Pancreas (tissue), 10 donors: ENCODE results near the gene ATRNL1. TPM values are rescaled to one million over a fixed set of nuclear protein-coding genes. Genes with fewer than 3 reads are reported as not detected.

Experiments
- ATAC-seq, 4 donors: fragments of 200-7000 bp; cut with Tn5 transposase; one replicate each; pipeline versions ENCODE4 v1.8.0 to v1.9.1; 2020; ENCODE audit warnings: mild to moderate bottlenecking in 4 of 4, moderate library complexity in 4 of 4
- DNase-seq, 6 donors: peaks; one replicate each; pipeline ENCODE4 v3.0.0-alpha.2; 2020
- FAIRE-seq: peaks from 2 replicates; lab custom pipeline; 2012; peaks lifted over from hg19 to GRCh38; lab: Jason Lieb, UNC
- H3K27ac ChIP-seq, 4 donors: fragments of 200-600 bp; sonication (generic); 1 replicate in 3 of 4; 2 replicates in 1 of 4; pipeline versions ENCODE4 v1.5.0 to v1.8.0; 2020
- H3K27me3 ChIP-seq, 4 donors: fragments of 200-600 bp; one replicate each; pipeline ENCODE4 v1.8.0; 2021
- H3K36me3 ChIP-seq, 3 donors: fragments of 200-600 bp; sonication (generic) in 1 of 3; one replicate each; pipeline versions ENCODE4 v1.5.0 to v1.8.0; 2020 to 2021
- H3K4me1 ChIP-seq, 3 donors: fragments of 200-600 bp; one replicate each; pipeline ENCODE4 v1.8.0; 2021
- H3K4me3 ChIP-seq, 4 donors: fragments of 200-600 bp; sonication (generic) in 2 of 4; one replicate each; pipeline versions ENCODE4 v1.5.0 to v1.8.0; 2020 to 2021
- H3K9me3 ChIP-seq, 4 donors: fragments of 200-600 bp; one replicate each; pipeline ENCODE4 v1.8.0; 2021
- whole genome bisulfite sequencing, 2 donors: extraction: QIAGEN DNeasy Blood & Tissue Kit; methylation state at CpG; one replicate each; pipeline ENCODE4 v1.1.7; 2013; 5-methylcytosine and 5-hydroxymethylcytosine counted together
- intact Hi-C, 3 donors: fragments of 100-400 bp; cut with DNase I; formaldehyde crosslinking; loops; one replicate each; pipeline versions ENCODE4 v1.11.1 to v1.14.2; 2022
- polyA plus RNA-seq, 2 donors: library from polyadenylated mRNA; stranded (reverse); fragments of 200-250 nt; gene quantifications; one replicate each; pipeline ENCODE4 v1.2.3, GENCODE V29; 2013
- total RNA-seq, 6 donors: library from RNA; stranded (reverse); fragmentation: NEBNext Ultra II Directional in 4 of 6; extraction: Animal tissue kit (Norgen Biotek cat#: 25700) in 4 of 6; gene quantifications; one replicate each; pipeline versions ENCODE4 v1.2.1 to v1.2.4, GENCODE V29; 2021 to 2023
- TF ChIP-seq, protein P1 (sequence below), 4 donors: fragments of 200-600 bp; sonication (generic) in 3 of 4; IDR thresholded peaks; one replicate each; pipeline versions ENCODE4 v1.5.0 to v1.8.0; 2021; ENCODE audit warnings: antibody characterized with exemption in 4 of 4
- donor health status: healthy with polysubstance abuse.
- donor health status: DM: no; HTN: no; CAD: no; lungs with moderate emphysema.
- donor health status: DM: no; HTN: no; CAD: no.
- donor health status: control.
- donor health status: control.
- donor health status: Bipolar disorder and iron deficiency.
- donor health status: DM: yes; HTN: yes; CAD: no.
- donor health status: DM: no; HTN: no; CAD: no.
- donor health status: DM: no; HTN: no; CAD: no.
- donor health status: DM: yes; HTN: yes; CAD: no.

The ATRNL1 gene
- total and polyA plus RNA-seq, 8 donors, result 0.91 to 5.7 (median 3.9) TPM

GRCh38 chr10:115209133-115209532, 116.0 kb downstream of the ATRNL1 start:
- Histone ChIP-seq H3K27ac (no peak overlapping the region), H3K4me1 (no peaks in the 10 kb centered on the region), H3K9me3 (no peaks in the 10 kb centered on the region), H3K27me3 (no peaks in the 10 kb centered on the region), H3K36me3 (no peaks in the 10 kb centered on the region), H3K4me3 (no peak overlapping the region)
- intact Hi-C loops, result no loop called here
- TF ChIP-seq, protein P1, sequence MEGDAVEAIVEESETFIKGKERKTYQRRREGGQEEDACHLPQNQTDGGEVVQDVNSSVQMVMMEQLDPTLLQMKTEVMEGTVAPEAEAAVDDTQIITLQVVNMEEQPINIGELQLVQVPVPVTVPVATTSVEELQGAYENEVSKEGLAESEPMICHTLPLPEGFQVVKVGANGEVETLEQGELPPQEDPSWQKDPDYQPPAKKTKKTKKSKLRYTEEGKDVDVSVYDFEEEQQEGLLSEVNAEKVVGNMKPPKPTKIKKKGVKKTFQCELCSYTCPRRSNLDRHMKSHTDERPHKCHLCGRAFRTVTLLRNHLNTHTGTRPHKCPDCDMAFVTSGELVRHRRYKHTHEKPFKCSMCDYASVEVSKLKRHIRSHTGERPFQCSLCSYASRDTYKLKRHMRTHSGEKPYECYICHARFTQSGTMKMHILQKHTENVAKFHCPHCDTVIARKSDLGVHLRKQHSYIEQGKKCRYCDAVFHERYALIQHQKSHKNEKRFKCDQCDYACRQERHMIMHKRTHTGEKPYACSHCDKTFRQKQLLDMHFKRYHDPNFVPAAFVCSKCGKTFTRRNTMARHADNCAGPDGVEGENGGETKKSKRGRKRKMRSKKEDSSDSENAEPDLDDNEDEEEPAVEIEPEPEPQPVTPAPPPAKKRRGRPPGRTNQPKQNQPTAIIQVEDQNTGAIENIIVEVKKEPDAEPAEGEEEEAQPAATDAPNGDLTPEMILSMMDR (IDR thresholded peaks at IDR 0.05), result no peak
- no peak for DNase-seq
- 84 to 85% methylated on average over 1 of the region's 1 CpG for WGBS, 2 donors
- no peak for ATAC-seq
- FAIRE-seq, result no peak

- H3K9me3 ChIP-seq, result no peaks in the 10 kb centered on the region
- intact Hi-C loops, result no loop called here
- no peak overlapping the region for H3K27ac ChIP-seq
- 90 to 91% methylated on average over 2 of the region's 2 CpGs for whole genome bisulfite sequencing, 2 donors
- TF ChIP-seq, protein P1 (IDR thresholded peaks at IDR 0.05), result no peak
- no peaks in the 10 kb centered on the region for H3K36me3 ChIP-seq
- no peak overlapping the region for H3K4me3 ChIP-seq
- ATAC-seq (no peak), FAIRE-seq (no peak), DNase-seq (no peak)
- no peaks in the 10 kb centered on the region for H3K4me1 ChIP-seq
- H3K27me3 ChIP-seq, result no peaks in the 10 kb centered on the region
Observed at GRCh38 chr10:115214829-115215228, 121.7 kb downstream of the ATRNL1 start.

DNA sequence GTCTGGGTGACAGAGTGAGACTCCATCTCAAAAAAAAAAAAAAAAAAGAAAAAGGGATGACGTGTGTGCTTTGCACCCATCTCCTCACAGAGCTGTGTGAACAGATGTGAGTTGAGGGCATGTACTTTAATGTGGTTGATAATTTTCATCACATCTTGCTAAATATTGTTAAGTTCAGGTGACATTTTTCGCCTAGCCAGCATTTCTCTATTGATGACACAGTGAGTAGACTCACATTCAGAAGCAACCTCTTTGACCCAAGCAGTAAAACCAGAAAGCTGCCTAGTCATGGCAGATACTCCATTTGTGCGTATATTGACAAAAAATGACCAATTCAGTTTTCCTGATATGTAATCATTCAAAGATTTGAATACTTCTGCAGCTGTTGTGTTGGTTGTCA, 126.0 kb downstream of the ATRNL1 start:
- FAIRE-seq, result no peak
- intact Hi-C loops, result no loop called here
- Histone ChIP-seq H3K4me3 (no peak overlapping the region), H3K36me3 (no peaks in the 10 kb centered on the region), H3K4me1 (no peaks in the 10 kb centered on the region), H3K27ac (no peak overlapping the region), H3K27me3 (no peaks in the 10 kb centered on the region), H3K9me3 (no peaks in the 10 kb centered on the region)
- 84 to 90% methylated on average over 3 of the region's 3 CpGs for WGBS, 2 donors
- TF ChIP-seq, protein P1 (IDR thresholded peaks at IDR 0.05), result no peak
- DNase-seq, result no peak
- ATAC-seq, result no peak

GRCh38 chr10:115222039-115222438, 128.9 kb downstream of the ATRNL1 start:
- Histone ChIP-seq H3K36me3 (no peaks in the 10 kb centered on the region), H3K9me3 (no peaks in the 10 kb centered on the region), H3K4me3 (no peak overlapping the region), H3K4me1 (no peaks in the 10 kb centered on the region), H3K27ac (no peak overlapping the region), H3K27me3 (no peaks in the 10 kb centered on the region)
- intact Hi-C loops, result no loop called here
- FAIRE-seq (no peak), ATAC-seq (no peak), DNase-seq (no peak)
- TF ChIP-seq, protein P1 (IDR thresholded peaks at IDR 0.05), result no peak

- Histone ChIP-seq H3K27ac (no peak overlapping the region), H3K36me3 (no peaks in the 10 kb centered on the region), H3K27me3 (no peaks in the 10 kb centered on the region), H3K4me1 (no peaks in the 10 kb centered on the region), H3K4me3 (no peak overlapping the region), H3K9me3 (no peaks in the 10 kb centered on the region)
- no peak for FAIRE-seq
- intact Hi-C loops, result no loop called here
- WGBS, 2 donors, result 95 to 98% methylated on average over 2 of the region's 2 CpGs
- DNase-seq, result no peak
- TF ChIP-seq, protein P1 (IDR thresholded peaks at IDR 0.05), result no peak
- ATAC-seq, result no peak
Observed at GRCh38 chr10:115239761-115240160, 146.6 kb downstream of the ATRNL1 start.
